Activated CD4-positive, alpha-beta T cell treated with anti-CD3 and anti-CD28 coated beads, Interleukin-2, amount 50 U/mL, for 48 hours (primary cell): ENCODE results near the gene UMODL1.
"Not testable (repeated sequence)": the region's sequence is repeated elsewhere in the genome, so short reads cannot be mapped to it uniquely, and the experiment has no call there.

Source experiments
- DNase-seq, 2 experiments: peaks; one replicate each; pipeline ENCODE4 v3.0.0-alpha.2; 2020

The UMODL1 gene

DNA sequence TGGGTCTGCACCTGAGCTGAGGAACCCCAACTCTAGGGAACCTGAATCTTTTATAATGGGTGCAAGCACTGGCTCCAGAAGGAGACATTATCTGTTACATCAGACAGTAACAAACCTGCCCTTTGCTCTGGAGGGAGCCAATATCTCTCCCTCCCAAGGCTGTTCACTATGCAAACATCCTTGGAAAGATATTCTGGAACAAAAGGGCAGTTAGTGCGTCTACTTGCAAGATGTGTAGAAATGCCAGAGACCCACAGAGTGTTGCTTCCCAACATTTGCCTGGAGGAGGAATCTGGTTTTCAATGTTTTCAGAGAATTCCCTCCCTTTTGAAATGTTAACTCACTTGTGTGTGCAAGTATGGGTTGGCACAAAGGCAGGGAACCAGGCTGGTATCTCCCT lies 31.9 kb downstream of the UMODL1 start:
- no peak for DNase-seq

DNA sequence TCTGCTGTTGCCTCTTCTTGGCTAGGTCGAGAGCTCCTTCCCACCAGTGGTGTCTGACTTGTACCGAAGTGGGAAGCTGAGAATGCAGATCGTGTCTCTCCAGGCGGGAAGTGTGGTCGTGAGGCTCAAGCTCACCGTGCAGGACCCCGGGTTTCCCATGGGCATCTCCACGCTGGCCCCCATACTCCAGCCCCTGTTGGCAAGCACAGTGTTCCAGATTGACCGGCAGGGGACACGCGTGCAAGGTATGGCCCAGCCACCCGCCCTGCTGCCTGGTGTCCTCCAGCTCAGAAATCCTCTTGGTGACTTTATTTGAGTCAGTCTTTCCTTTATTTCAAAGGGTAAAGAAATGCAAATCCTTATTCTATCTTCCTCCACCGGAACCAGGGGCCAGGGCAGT lies 32.7 kb downstream of the UMODL1 start:
- DNase-seq: no peak

DNA sequence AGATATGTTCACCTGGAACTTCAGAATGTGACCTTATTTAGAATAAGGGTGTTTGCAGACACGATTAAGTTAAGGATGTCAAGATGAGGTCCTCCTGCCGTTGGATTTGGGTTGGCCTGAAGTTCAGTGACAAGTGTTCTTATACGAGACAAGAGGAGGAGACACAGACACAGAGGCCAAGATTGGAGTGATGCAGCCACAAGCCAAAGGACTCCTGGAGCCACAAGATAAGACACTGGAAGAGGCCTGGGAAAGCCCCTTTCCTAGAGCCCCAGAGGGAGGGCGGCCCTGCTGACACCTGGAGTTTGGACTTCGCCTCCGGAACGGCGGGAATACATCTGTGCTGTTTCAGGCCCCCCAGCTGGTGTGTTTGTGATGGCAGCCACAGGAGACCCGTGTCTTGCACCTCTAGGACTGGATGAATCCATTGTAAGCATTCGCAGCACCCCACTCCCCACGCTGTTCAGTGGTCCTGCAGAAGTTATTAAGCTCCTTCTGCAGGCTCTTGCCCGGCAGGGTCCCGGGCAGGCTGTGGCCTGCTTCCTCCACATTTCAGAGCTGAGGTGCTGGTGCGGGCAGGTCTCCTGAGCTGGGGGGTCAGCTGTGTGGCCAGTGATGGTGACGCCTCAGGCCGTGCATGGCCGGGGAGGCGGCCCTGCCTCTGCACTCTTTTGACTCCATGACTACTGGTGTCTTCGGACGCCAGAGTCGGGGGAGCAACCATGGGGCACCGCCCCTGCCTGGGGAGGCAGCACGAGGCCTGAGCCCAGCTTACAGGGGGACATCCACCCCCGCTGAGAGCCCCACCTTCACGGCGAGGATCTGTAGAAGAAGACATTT lies 34.6 kb downstream of the UMODL1 start:
- DNase-seq: no peak

DNA sequence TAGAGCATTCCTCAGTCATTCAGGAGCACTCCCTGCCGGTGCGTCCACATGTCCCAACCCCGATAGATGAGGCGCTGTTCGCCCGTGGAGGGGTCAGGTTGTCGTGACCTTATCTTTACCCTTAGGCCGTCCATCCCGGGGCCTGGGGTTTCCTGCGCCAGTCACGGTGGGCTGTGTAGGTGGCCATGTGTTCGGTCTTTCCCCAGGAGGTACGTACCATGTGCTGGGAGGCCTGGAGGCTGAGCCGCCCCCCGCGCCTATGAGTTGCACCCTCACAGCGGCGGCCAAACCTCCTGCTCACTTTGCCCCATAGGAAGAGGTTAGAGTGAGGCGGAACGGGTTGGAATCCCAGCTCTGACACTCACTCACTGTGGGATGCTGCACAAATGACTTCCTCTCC lies 35.3 kb downstream of the UMODL1 start:
- no peak for DNase-seq

DNA sequence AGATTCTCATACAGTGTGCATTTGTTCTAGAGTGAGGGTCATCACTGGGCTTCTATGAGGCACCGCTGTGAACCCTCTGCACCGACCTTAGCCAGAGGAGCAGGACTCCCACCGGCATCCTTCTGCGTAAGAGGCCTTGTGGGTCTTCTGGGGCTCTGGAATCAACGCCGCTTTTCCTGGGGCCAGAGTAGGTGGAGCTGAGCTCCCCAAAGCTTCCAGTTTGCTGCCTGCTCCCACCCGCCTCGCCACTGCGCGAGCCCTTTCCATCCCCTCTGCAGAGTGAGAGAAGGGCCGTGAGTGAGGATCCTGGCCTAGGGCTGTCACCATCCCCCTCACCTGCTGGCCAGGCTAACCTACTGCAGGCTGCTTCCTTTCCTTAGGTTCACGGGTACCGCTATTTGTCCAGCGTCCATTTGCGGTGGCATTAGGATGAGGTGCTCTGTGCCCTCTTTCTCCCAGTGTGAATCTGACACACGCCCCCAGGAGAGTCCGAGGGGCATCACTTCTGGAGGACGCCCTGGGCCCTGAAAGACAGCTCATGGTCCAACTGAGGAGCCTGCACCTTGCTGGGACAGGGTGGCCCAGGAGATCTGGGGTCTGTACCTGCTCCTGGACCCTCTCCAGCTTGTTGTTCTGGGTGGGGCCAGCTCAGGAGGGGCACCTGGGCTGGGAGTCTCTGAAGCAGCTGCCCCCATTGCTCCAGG lies 36.2 kb downstream of the UMODL1 start:
- DNase-seq: no peak

DNA sequence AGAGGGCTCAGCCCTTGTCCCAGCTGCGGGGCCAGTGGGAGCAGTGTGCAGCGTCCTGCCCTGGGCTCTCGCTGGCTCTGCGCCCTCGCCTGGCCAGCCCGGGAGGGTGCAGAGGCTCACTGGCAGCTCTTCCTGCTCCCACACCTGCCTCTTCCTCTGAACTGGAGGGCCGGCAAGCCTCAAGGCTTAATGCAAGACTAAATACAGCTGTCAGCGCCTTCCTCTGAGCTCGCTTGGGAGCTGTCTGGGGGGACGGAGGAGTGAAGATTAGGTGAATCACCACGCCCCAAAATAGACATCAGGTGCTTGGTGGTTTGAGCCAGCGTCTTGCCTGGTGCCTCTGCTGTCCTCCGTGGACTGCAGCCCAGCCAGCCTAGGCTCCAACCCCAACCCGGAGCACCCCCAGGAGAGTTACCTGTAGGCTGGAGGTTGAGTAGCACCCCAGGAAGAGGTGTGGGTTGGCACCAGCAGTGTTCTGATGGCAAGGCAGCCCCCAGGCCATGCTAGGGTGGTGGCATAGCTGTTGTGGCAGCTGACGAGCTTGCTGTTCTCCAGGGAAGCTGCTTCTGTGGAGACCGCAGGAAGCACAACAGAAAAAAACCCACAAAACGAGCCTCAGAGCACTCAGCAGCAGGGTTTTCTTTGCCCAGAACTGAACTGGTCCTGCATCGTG lies 36.9 kb downstream of the UMODL1 start:
- peak; percentile 65 to 73 for DNase-seq

DNA sequence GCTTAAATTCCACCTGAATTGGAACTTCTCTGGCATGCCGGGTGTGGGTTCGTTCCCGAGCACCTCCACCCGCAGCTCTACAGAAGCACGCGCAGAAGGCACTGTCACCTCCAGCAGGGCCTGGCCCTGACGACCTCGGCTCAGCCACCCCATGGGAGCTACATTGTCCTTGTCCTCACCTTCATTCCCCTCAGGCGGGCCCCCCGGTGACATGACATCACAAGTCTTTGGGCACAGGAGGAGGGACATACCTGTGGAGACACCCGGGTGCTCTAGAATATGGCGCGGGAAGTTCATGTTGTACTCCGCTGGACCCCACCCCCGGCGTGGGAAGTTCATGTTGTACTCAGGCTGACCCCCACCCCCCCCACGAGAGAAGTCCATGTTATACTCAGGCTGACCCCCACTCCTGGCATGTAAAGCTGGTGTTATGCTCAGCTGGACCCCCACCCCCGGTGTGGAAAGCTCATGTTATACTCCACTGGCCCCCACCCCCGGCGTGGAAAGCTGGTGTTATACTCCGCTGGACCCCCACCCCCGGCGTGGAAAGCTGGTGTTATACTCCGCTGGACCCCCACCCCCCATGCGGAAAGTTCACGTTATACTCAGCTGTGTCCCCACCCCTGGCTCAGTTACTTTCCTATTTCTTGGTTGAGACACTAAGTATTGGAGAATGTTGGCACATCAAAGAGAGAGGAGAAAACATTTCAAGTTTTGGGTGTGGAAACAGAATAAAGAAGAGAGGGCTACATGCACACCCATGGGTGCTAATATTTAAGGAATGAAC lies 37.6 kb downstream of the UMODL1 start:
- DNase-seq: no peak

DNA sequence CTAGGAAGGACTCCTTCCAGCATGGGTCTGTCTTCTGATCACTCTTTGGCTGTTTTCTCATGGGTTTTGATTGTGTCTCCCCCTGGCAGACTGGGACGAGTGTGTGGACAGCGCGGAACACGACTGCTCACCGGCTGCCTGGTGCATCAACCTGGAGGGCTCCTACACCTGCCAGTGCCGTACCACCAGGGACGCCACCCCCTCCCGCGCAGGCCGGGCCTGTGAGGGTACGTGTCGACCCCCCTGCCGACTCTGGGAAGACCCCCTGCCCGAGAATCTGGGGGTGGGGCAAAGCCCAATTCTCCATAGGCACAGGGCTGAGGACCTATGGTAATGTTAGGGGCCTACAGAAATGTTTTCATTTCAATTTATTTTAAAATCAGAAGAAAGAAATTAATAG lies 38.4 kb downstream of the UMODL1 start:
- no peak for DNase-seq

DNA sequence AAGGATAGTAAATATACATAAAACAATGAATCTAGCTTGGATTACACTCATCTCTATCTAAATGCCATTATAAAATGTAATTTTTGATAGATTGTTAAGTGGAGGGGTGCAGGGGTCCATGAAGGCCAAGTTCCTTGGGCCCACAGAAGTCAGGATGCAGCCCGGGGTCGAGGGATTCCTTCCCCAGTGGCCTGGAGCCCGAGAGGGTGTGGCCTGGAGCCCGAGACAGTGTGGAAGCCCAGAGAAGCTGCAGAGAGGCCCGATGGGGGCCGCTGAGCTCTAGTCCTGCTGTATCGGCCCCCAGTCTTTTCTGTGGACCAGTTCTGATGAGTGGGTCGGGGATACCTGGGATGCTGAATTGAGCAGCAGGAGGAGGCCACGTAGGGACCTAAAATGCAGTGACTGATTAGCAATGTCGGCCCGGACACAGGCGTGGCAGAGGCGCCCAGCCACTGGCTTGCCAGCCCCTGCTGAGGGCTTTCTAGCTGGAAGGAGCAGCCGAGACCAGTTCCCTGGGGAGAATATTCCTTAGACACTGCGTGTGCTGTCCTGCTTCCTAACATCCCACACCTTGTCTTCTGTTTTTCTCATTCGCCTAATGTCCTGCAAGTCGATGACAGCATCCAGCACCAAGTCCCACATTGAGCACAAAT lies 38.9 kb downstream of the UMODL1 start:
- no peak for DNase-seq

DNA sequence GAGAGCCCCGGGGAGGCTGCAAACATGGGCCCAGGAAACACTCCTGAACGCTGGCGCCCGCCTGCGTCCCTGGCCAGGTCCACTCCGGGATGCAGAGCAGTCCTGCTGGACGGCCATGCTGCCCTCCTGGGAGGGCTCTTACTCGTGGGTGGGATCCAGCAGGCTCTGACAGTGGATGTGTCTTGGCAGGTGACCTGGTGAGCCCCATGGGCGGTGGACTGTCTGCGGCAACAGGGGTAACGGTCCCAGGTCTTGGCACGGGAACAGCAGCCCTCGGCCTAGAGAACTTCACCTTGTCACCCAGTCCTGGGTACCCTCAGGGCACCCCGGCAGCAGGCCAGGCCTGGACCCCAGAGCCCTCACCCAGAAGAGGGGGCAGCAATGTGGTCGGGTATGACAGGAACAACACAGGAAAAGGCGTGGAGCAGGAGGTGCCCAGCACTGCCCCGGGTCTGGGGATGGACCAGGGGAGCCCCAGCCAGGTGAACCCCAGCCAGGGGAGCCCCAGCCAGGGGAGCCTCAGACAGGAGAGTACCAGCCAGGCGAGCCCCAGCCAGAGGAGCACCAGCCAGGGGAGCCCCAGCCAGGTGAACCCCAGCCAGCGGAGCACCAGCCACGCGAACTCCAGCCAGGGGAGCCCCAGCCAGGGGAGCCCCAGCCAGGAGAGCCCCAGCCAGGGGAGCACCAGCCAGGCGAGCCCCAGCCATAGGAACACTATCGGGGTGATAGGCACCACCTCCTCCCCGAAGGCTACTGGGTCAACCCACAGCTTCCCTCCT lies 39.8 kb downstream of the UMODL1 start:
- DNase-seq: no peak

DNA sequence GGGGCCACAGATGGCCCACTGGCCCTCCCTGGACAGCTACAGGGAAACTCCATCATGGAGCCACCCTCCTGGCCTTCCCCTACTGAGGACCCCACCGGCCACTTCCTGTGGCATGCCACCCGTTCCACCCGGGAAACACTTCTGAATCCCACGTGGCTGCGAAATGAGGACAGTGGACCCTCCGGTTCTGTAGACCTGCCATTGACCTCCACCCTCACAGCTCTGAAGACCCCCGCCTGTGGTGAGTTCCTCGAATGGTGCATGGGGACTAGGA lies 40.3 kb downstream of the UMODL1 start:
- DNase-seq: no peak

DNA sequence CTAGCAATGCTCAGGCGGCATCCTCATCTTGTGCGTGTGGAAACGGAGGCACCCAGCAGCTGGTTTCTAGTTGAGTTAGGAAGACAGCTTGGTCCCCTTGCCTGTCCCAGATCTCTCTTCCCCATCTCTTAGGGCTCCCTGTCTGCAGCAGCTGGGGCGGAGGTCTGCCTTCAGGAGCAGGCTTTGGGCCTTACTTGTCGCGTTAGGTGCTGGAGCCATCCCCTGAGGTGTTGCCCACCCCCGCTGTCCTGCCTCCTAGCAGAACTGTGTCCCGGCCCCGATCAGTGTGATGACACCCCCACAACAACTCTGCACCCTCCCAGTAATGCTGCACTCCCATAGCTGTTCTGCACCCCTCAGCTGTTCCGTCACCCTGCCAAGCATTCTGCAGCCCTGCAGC lies 40.7 kb downstream of the UMODL1 start:
- DNase-seq: no peak

DNA sequence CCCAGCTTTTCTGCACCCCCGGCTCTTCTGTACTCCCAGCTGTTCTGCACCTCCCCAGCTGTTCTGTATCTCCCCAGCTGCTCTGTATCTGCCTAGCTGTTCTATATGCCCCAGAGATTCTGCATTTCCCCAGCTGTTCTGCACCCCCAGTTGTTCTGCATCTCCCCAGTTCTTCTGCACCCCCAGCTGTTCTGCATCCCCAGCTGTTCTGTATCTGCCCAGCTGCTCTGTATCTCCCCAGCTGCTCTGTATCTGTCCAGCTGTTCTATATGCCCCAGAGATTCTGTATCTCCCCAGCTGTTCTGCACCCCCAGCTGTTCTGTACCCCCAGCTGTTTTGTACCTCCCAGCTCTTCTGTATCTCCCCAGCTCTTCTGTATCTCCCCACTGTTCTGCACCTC lies 41.1 kb downstream of the UMODL1 start:
- DNase-seq: no peak

DNA sequence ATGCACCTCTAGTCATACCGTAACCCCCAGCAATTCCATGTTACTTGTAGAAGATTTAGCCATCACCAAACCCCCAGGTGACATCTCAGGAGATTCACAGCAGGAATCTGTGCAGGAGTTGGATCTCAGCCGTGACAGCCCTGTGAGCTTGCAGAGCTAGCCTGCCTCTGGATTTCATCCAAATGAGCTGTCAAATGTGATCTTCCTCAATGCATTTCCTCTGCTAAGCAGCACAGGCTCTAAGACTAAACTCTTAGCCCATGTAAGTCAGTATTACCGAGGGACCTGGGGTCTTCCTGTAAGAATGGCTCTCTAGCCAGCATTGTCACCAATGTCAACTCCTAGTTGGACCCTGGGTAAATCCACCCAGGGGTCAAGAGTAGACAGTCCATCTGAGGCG lies 41.7 kb downstream of the UMODL1 start:
- DNase-seq: no peak

DNA sequence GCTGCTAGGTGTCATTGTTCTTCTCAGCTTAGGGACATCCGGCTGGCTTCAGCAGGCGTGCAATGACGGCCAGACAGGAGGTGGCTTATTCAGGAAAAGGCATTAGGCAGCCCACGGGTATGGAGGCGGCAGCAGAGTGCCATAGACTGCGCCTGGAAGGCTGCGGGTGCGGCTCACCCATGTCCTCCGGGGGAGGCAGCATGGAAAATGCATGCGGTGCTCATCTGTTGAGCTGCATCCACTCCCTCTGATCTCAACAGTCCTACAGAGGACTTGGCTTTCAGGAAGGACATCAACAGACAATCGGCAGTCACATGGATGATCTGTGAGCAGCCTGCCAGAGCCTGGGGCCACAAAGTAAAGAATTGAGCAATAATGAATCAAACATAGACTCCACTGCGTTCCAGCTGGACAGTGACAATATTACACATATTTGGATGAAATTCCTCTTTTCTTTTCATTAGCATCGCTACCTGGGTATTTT lies 42.9 kb downstream of the UMODL1 start:
- no peak for DNase-seq

DNA sequence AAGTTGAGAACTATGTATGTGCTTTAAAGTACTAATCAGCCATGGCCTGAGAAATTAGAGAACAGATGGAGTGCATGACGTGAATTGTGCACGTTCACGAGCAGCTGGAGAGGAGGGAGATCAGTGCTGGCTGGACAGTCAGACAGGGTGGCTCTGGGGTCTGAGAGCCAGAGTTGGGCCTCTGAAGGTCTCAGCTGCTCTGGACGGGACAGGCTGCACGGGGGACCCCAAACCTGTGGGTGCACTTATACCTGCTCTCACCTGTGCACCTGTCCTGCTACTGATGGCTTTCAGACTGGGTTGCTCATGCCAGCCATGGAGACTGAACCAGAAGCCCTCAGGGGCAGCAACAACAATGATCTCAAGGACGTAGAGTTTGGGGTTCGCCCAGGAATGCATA lies 43.5 kb downstream of the UMODL1 start:
- no peak for DNase-seq

DNA sequence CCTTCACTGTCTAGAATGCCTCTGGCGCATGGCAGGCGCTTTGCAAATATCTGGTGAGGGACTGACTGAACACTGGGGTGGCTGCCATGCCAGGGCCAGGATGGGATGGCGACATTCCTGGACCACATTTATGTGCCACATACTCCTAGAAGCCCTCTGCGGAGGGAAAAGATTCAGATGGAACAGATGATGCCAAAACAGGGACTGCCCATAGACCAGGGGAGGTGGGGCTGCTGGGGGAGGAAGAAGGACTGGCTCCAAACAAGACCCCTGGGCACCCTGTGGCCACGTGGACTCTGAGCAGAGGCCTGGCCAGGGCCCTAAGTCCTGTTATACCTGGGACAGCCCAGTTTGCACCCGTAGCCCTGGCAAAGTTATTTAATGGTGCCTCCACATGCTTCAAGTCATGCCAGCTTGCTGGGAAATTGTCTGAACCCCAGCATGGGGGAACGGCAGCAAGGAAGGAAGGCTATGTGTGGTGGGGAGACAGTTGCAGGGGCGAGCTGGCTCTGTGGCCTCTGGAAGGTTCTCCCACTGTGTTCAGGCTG lies 44.1 kb downstream of the UMODL1 start:
- DNase-seq: no peak

DNA sequence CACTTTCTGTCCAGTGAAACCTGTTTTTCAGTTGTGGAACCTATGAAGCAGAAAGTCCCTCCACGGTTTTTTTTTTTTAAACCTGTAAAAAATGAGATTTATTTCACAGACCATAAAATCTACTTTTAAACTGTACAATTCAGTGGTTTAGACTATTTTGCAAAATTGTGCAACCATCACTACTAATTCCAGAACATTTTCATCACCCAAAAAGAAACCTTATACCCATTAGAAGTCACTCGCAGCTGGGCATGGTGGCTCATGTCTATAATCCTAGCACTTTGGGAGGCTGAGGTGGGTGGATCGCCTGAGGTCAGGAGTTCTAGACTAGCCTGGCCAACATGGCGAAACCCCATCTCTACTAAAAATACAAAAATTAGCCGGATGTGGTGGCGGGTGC lies 45.4 kb downstream of the UMODL1 start:
- not testable (repeated sequence) for DNase-seq

DNA sequence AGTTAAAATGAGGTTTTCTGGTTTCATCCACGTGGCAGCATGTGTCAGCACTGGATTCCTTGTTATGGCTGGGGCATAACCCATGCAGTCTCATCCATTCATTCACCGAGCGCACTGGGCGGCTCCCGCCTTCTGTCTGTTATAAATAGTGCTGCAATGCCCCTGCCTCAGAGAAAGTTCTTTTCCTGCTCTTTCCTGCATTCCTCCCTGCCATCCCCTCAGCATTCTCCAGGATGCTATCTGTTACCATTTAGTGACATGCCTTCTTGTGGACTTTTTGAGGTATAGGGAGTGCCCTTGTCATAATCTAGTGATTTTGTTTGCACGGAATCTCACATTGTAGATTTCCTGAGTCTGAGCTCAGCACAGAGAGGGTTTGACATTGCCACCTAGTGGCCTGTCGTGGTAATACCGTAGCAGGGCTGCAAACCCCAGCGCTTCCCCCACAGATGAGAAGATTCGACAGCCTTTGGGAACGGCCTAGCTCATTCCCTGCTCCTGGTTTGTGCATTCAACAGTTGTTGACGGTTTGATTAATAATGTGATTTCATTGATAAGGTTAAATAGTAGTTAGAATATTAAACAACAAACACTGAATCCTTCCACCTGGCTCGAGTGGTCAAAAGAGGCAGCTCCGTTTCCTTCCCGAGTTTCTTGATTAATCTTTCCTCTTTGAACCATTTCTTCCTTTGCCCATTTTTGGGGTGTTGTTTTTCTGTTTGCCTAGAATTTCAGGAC lies 46.3 kb downstream of the UMODL1 start:
- peak; percentile 82 to 87 for DNase-seq

DNA sequence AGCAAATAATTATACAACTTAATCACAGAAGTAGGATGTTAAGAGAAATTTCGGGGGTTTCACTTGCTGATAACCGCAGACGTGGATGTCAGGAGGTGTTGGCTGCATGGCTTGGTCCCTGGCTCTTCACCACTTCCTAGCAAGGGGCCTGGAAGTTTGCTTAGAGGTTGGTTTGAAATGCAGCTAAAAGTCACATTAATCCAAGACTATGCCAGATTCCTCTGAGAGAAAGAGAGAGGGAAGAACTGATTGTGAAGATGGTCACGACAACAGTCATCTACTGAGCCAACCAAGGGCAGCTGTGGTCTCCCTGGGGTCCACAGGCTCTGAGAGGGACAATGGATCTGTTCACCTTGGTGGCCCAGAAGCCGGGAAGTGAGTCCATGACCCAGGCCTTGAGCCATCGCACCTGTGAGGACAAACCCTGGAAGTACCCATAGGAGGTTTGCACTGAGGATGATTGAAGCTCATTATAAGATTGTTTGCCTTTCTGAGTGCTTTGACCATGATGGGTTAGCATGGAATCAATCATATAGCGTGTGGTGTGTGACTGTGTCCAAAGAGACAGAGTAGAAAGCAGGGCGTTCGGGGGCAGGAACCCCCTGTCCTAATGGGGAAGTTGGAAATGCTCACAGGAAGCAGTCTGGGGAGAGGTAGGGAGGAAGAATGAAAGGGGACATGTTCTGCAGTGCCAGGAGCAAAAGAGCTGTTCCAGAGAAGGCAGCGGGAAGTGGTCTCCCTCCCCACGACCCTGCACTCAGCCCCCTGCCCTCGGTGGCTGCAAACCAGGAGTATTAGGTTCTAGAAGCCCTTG lies 47.1 kb downstream of the UMODL1 start:
- no peak for DNase-seq
